GM19099 (cell line): ENCODE results near the gene WDR37.

ENCODE experiments used
- POLR2A ChIP-seq: IDR thresholded peaks from 3 replicates; pipeline ENCODE4 v1.6.1; 2011; ENCODE audit warnings: low read depth; ENCODE audit not compliant: insufficient read length; ENCODE audit errors: extremely low read depth

The WDR37 gene

GRCh38 chr10:1137499-1138163, 81.4 kb downstream of the WDR37 start:
- TF ChIP-seq POLR2A: no peak

GRCh38 chr10:1138529-1138928, 82.3 kb downstream of the WDR37 start:
- no peak for TF ChIP-seq POLR2A

- no peak for TF ChIP-seq POLR2A
Measured at GRCh38 chr10:1141261-1141660, 85.1 kb downstream of the WDR37 start.

GRCh38 chr10:1141701-1142100, 85.5 kb downstream of the WDR37 start:
- no peak for TF ChIP-seq POLR2A

- no peak for TF ChIP-seq POLR2A
Measured at GRCh38 chr10:1142596-1142995, 86.4 kb downstream of the WDR37 start.

- no peak for TF ChIP-seq POLR2A
Measured at GRCh38 chr10:1147810-1148209, 91.6 kb downstream of the WDR37 start.

GRCh38 chr10:1148855-1149605, 92.8 kb downstream of the WDR37 start:
- no peak for TF ChIP-seq POLR2A

GRCh38 chr10:1149793-1150637, 93.8 kb downstream of the WDR37 start:
- no peak for TF ChIP-seq POLR2A

GRCh38 chr10:1150638-1150955, 94.4 kb downstream of the WDR37 start:
- TF ChIP-seq POLR2A: no peak

GRCh38 chr10:1151076-1152033, 95.2 kb downstream of the WDR37 start:
- TF ChIP-seq POLR2A: no peak

- TF ChIP-seq POLR2A: no peak
Measured at GRCh38 chr10:1152386-1153250, 96.4 kb downstream of the WDR37 start.

- TF ChIP-seq POLR2A: no peak
Measured at GRCh38 chr10:1153251-1153763, 97.1 kb downstream of the WDR37 start.

- no peak for TF ChIP-seq POLR2A
Measured at GRCh38 chr10:1153805-1154351, 97.7 kb downstream of the WDR37 start.
